Osteoblast (primary cell): ENCODE measurements around the gene HP1BP3. TPM values are rescaled to one million over a fixed set of nuclear protein-coding genes. Genes with fewer than 3 reads are reported as not detected.

ENCODE experiments used
- DNase-seq: peaks from one replicate; pipeline ENCODE4 v3.0.0; 2011; ENCODE audit warnings: low spot score, mixed read lengths; ENCODE audit not compliant: insufficient read length; ENCODE audit errors: missing footprints
- H2AFZ ChIP-seq: 2 replicates; pipeline ENCODE4 v1.6.0; 2011; ENCODE audit warnings: mild to moderate bottlenecking, low read length
- H3K27ac ChIP-seq: 2 replicates; pipeline ENCODE4 v1.5.1; 2011; ENCODE audit warnings: mild to moderate bottlenecking, low read depth, low read length, moderate library complexity
- H3K27me3 ChIP-seq: 2 replicates; pipeline ENCODE4 v1.6.0; 2012; ENCODE audit warnings: mild to moderate bottlenecking, control low read depth, inconsistent platforms, low read length, moderate library complexity; ENCODE audit not compliant: insufficient read depth
- H3K36me3 ChIP-seq: 2 replicates; pipeline ENCODE4 v1.5.1; 2011; ENCODE audit warnings: mild to moderate bottlenecking, low read length, control low read depth, moderate library complexity; ENCODE audit not compliant: insufficient read depth
- H3K4me1 ChIP-seq: 2 replicates; pipeline ENCODE4 v1.5.1; 2011; ENCODE audit warnings: mild to moderate bottlenecking, low read length, control low read depth, moderate library complexity; ENCODE audit not compliant: insufficient read depth
- H3K4me2 ChIP-seq: 2 replicates; pipeline ENCODE4 v1.6.0; 2011; ENCODE audit warnings: mild to moderate bottlenecking, low read length; ENCODE audit not compliant: insufficient read depth
- H3K4me3 ChIP-seq: fragments of 200-600 bp; sonication (generic); 3 replicates; pipeline ENCODE4 v1.5.1; 2012; ENCODE audit warnings: mild to moderate bottlenecking, low read length, inconsistent platforms; ENCODE audit not compliant: insufficient read depth
- H3K79me2 ChIP-seq: 2 replicates; pipeline ENCODE4 v1.6.0; 2012; ENCODE audit warnings: mild to moderate bottlenecking, low read length, control low read depth, inconsistent platforms; ENCODE audit not compliant: insufficient read depth
- H3K9me3 ChIP-seq: 2 replicates; pipeline ENCODE4 v1.5.1; 2011; ENCODE audit warnings: low read depth, low read length, control low read depth
- H4K20me1 ChIP-seq: 2 replicates; pipeline ENCODE4 v1.6.0; 2012; ENCODE audit warnings: mild to moderate bottlenecking, low read length, control low read depth; ENCODE audit not compliant: insufficient read depth
- CTCF ChIP-seq: IDR thresholded peaks from 2 replicates; pipeline ENCODE4 v1.5.1; 2011; ENCODE audit warnings: mild to moderate bottlenecking, low read depth, low read length, moderate library complexity; ENCODE audit errors: extremely low read depth
- total RNA-seq: library from RNA; depleted of rRNA; stranded (reverse); fragments of >200 nt; gene quantifications from 2 replicates; pipeline ENCODE4 v1.2.3, GENCODE V29; 2012

HP1BP3 gene
- total RNA-seq, 1 donor: 267 TPM

GRCh38 chr1:20710469-20711284 is 76.4 kb downstream of the HP1BP3 start:
- no peak for DNase-seq
- H4K20me1 ChIP-seq: no peaks in the 10 kb centered on the region

DNA sequence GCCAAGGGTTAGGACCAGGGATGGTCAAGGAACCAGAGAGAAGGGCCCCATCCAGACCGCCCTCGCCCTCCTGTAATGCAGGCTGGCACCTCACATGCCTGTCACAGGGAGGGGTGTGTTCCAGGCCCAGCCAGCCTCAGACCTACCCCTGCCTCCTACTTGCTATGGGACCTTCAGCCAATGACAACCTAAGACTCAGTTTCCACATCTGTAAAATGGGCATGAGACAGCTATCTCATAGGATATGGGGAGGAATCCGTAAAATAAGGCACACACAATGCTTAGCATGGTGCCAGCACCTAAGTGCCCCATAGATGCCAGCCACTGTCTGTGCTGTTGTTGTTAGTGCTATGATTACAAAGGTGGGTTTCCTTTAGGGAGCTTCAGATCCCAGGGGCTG is 77.2 kb downstream of the HP1BP3 start:
- no peak overlapping the region for H3K27ac ChIP-seq
- no peak overlapping the region for H2AFZ ChIP-seq
- H3K4me1 ChIP-seq: no peaks in the 10 kb centered on the region
- H3K79me2 ChIP-seq: no peaks in the 10 kb centered on the region
- H3K4me3 ChIP-seq: no peak overlapping the region
- H3K36me3 ChIP-seq: no peaks in the 10 kb centered on the region
- H3K4me2 ChIP-seq: no peak overlapping the region
- DNase-seq: no peak
- H3K27me3 ChIP-seq: no peaks in the 10 kb centered on the region
- H3K9me3 ChIP-seq: no peaks in the 10 kb centered on the region
- no peak for TF ChIP-seq CTCF
- no peaks in the 10 kb centered on the region for H4K20me1 ChIP-seq

More at GRCh38 chr1:20710469-20711284, 76.4 kb downstream of the HP1BP3 start:
- TF ChIP-seq CTCF: no peak
- H3K4me2 ChIP-seq: no peak overlapping the region
- H3K27me3 ChIP-seq: no peaks in the 10 kb centered on the region
- no peak overlapping the region for H3K4me3 ChIP-seq
- H3K79me2 ChIP-seq: no peaks in the 10 kb centered on the region
- no peaks in the 10 kb centered on the region for H3K4me1 ChIP-seq
- H2AFZ ChIP-seq: no peak overlapping the region
- no peaks in the 10 kb centered on the region for H3K36me3 ChIP-seq
- no peaks in the 10 kb centered on the region for H3K9me3 ChIP-seq
- no peak overlapping the region for H3K27ac ChIP-seq

- H3K9me3 ChIP-seq: no peaks in the 10 kb centered on the region
- no peak for TF ChIP-seq CTCF
- H3K4me2 ChIP-seq: no peak overlapping the region
- no peaks in the 10 kb centered on the region for H3K36me3 ChIP-seq
- H3K27me3 ChIP-seq: no peaks in the 10 kb centered on the region
- H4K20me1 ChIP-seq: no peaks in the 10 kb centered on the region
- DNase-seq: no peak
- H3K27ac ChIP-seq: no peak overlapping the region
- H3K4me1 ChIP-seq: no peaks in the 10 kb centered on the region
- H3K4me3 ChIP-seq: no peak overlapping the region
- no peaks in the 10 kb centered on the region for H3K79me2 ChIP-seq
- no peak overlapping the region for H2AFZ ChIP-seq
Measured at GRCh38 chr1:20708891-20709290, 78.2 kb downstream of the HP1BP3 start.

- Histone ChIP-seq H3K4me3 (no peak overlapping the region), H3K36me3 (no peaks in the 10 kb centered on the region), H3K4me1 (no peaks in the 10 kb centered on the region), H3K27me3 (no peaks in the 10 kb centered on the region), H3K27ac (no peak overlapping the region), H3K79me2 (no peaks in the 10 kb centered on the region), H2AFZ (no peak overlapping the region), H3K4me2 (no peak overlapping the region), H3K9me3 (no peaks in the 10 kb centered on the region), H4K20me1 (no peaks in the 10 kb centered on the region)
- no peak for DNase-seq
- no peak for TF ChIP-seq CTCF
Measured at GRCh38 chr1:20708057-20708456, 79.0 kb downstream of the HP1BP3 start.
